ENCODE measurements around the gene SF3B3. TPM values are rescaled to one million over a fixed set of nuclear protein-coding genes. Genes with fewer than 3 reads are reported as not detected.
"Not testable (repeated sequence)": the region's sequence is repeated elsewhere in the genome, so short reads cannot be mapped to it uniquely, and the experiment has no call there.

SF3B3 gene
- total RNA-seq, 2 donors from 2014 or later: 163 to 182 TPM

- H3K9me3 ChIP-seq (ENCODE audit: control insufficient read depth, low read length, poor library complexity, severe bottlenecking): no peaks in the 10 kb centered on the region
- H3K36me3 Mint-ChIP-seq (ENCODE audit: low read depth): no peaks in the 10 kb centered on the region
- no peak overlapping the region for H3K4me3 Mint-ChIP-seq
- H3K27me3 Mint-ChIP-seq: peaks cover 10% of the 10 kb centered on the region
- DNase-seq (no peak), ATAC-seq (no peak)
- H3K27ac Mint-ChIP-seq: no peak overlapping the region
- no peaks in the 10 kb centered on the region for H3K4me1 Mint-ChIP-seq
Observed at GRCh38 chr16:70608521-70608920, 84.9 kb downstream of the SF3B3 start.

- H3K27ac Mint-ChIP-seq: no peak overlapping the region
- H3K36me3 Mint-ChIP-seq (ENCODE audit: low read depth): no peaks in the 10 kb centered on the region
- H3K4me1 Mint-ChIP-seq: no peaks in the 10 kb centered on the region
- peaks cover 10% of the 10 kb centered on the region for H3K27me3 Mint-ChIP-seq
- H3K9me3 ChIP-seq (ENCODE audit: control insufficient read depth, low read length, poor library complexity, severe bottlenecking): no peaks in the 10 kb centered on the region
- no peak overlapping the region for H3K4me3 Mint-ChIP-seq
- DNase-seq (no peak), ATAC-seq (no peak)
Observed at GRCh38 chr16:70610273-70611223, 86.9 kb downstream of the SF3B3 start.

GRCh38 chr16:70611224-70611598, 87.6 kb downstream of the SF3B3 start:
- H3K27ac Mint-ChIP-seq: no peak overlapping the region
- no peak for ATAC-seq
- peaks cover 10% of the 10 kb centered on the region for H3K27me3 Mint-ChIP-seq
- H3K4me3 Mint-ChIP-seq: no peak overlapping the region
- no peaks in the 10 kb centered on the region for H3K9me3 ChIP-seq (ENCODE audit: control insufficient read depth, low read length, poor library complexity, severe bottlenecking)
- no peak for DNase-seq
- H3K4me1 Mint-ChIP-seq: no peaks in the 10 kb centered on the region
- no peaks in the 10 kb centered on the region for H3K36me3 Mint-ChIP-seq (ENCODE audit: low read depth)

GRCh38 chr16:70611785-70612303, 88.2 kb downstream of the SF3B3 start:
- ATAC-seq (no peak), DNase-seq (no peak)
- H3K27me3 Mint-ChIP-seq: peaks cover 10% of the 10 kb centered on the region
- H3K4me1 Mint-ChIP-seq: peaks cover under 1% of the 10 kb centered on the region
- no peaks in the 10 kb centered on the region for H3K36me3 Mint-ChIP-seq (ENCODE audit: low read depth)
- H3K27ac Mint-ChIP-seq: no peak overlapping the region
- no peaks in the 10 kb centered on the region for H3K9me3 ChIP-seq (ENCODE audit: control insufficient read depth, low read length, poor library complexity, severe bottlenecking)
- H3K4me3 Mint-ChIP-seq: no peak overlapping the region

GRCh38 chr16:70612931-70613330, 89.3 kb downstream of the SF3B3 start:
- H3K27me3 Mint-ChIP-seq: peaks cover 10% of the 10 kb centered on the region
- H3K9me3 ChIP-seq (ENCODE audit: control insufficient read depth, low read length, poor library complexity, severe bottlenecking): no peaks in the 10 kb centered on the region
- no peak overlapping the region for H3K27ac Mint-ChIP-seq
- DNase-seq: no peak
- peaks cover 3% of the 10 kb centered on the region for H3K4me1 Mint-ChIP-seq
- no peak overlapping the region for H3K4me3 Mint-ChIP-seq
- H3K36me3 Mint-ChIP-seq (ENCODE audit: low read depth): no peaks in the 10 kb centered on the region
- no peak for ATAC-seq

- no peak for DNase-seq
- no peak overlapping the region for H3K27ac Mint-ChIP-seq
- no peak overlapping the region for H3K4me3 Mint-ChIP-seq
- peaks cover 3% of the 10 kb centered on the region for H3K4me1 Mint-ChIP-seq
- peaks cover 4% of the 10 kb centered on the region for H3K36me3 Mint-ChIP-seq (ENCODE audit: low read depth)
- H3K9me3 ChIP-seq (ENCODE audit: control insufficient read depth, low read length, poor library complexity, severe bottlenecking): no peaks in the 10 kb centered on the region
- ATAC-seq: no peak
- H3K27me3 Mint-ChIP-seq: peaks cover 20% of the 10 kb centered on the region
Observed at GRCh38 chr16:70614208-70614951, 90.8 kb downstream of the SF3B3 start.

- Mint-ChIP-seq H3K36me3 (ENCODE audit: low read depth) (peaks cover 4% of the 10 kb centered on the region), H3K27me3 (peaks cover 26% of the 10 kb centered on the region), H3K27ac (no peak overlapping the region), H3K4me3 (no peak overlapping the region), H3K4me1 (peaks cover 7% of the 10 kb centered on the region)
- ATAC-seq: no peak
- DNase-seq: no peak
- H3K9me3 ChIP-seq (ENCODE audit: control insufficient read depth, low read length, poor library complexity, severe bottlenecking): no peaks in the 10 kb centered on the region
Observed at GRCh38 chr16:70615945-70616344, 92.3 kb downstream of the SF3B3 start.

- not testable (repeated sequence) for DNase-seq; H3K9me3 ChIP-seq (ENCODE audit: control insufficient read depth, low read length, poor library complexity, severe bottlenecking); ATAC-seq; H3K36me3 Mint-ChIP-seq (ENCODE audit: low read depth); H3K27ac Mint-ChIP-seq; H3K4me3 Mint-ChIP-seq
- Mint-ChIP-seq H3K4me1 (peaks cover 17% of the 10 kb centered on the region), H3K27me3 (peaks cover 51% of the 10 kb centered on the region)
Observed at GRCh38 chr16:70621864-70622263, 98.2 kb downstream of the SF3B3 start.

Other genes with a start within 250 kb of the SF3B3 start
- gene AARS1, start 234.3 kb upstream of the SF3B3 start, total RNA-seq: 10 to 100 TPM; 14.7 to 20.6 TPM
- gene DDX19B, start 224.6 kb upstream of the SF3B3 start, total RNA-seq: 10 to 100 TPM; 28.7 to 31.2 TPM
- 10 to 100 TPM; 49.3 to 51.8 TPM for gene DDX19A, start 176.9 kb upstream of the SF3B3 start, total RNA-seq
- 10 to 100 TPM; 11.8 to 14.4 TPM for gene ST3GAL2, start 84.7 kb upstream of the SF3B3 start, total RNA-seq
- gene FCSK, start 69.2 kb upstream of the SF3B3 start, total RNA-seq: 10 to 100 TPM; 27.1 to 27.7 TPM
- 10 to 100 TPM; 26.3 to 54.0 TPM for gene COG4, start 262 bp upstream of the SF3B3 start, total RNA-seq
- gene IL34, start 122.7 kb downstream of the SF3B3 start, total RNA-seq: under 1 TPM in 1 of 2 donors, not detected in 1; 0.34 TPM
- 1 to 10 TPM; 4.4 to 6.9 TPM for gene MTSS2, start 162.2 kb downstream of the SF3B3 start, total RNA-seq